Astrocyte (in vitro differentiated cells and primary cell): ENCODE measurements around the gene BCAS1. TPM values are rescaled to one million over a fixed set of nuclear protein-coding genes. Genes with fewer than 3 reads are reported as not detected.

ENCODE experiments used
- DNase-seq: peaks from one replicate; pipeline ENCODE4 v3.0.0-alpha.2; 2010; ENCODE audit warnings: low read depth
- FAIRE-seq: peaks from 2 replicates; lab custom pipeline; 2011; peaks lifted over from hg19 to GRCh38; lab: Jason Lieb, UNC
- H2AFZ ChIP-seq: 2 replicates; pipeline ENCODE4 v1.6.0; 2012; ENCODE audit warnings: low read depth, low read length, inconsistent platforms
- H3K27ac ChIP-seq: 2 replicates; pipeline ENCODE4 v1.5.1; 2011; ENCODE audit warnings: low read depth, low read length, inconsistent platforms
- H3K27me3 ChIP-seq: 2 replicates; pipeline ENCODE4 v1.6.0; 2011; ENCODE audit warnings: low read length, inconsistent platforms; ENCODE audit not compliant: insufficient read depth
- H3K36me3 ChIP-seq: 2 replicates; pipeline ENCODE4 v1.5.1; 2011; ENCODE audit warnings: low read length, inconsistent platforms; ENCODE audit not compliant: insufficient read depth
- H3K4me1 ChIP-seq: 2 replicates; pipeline ENCODE4 v1.5.1; 2011; ENCODE audit warnings: low read length, inconsistent platforms; ENCODE audit not compliant: insufficient read depth
- H3K4me2 ChIP-seq: 2 replicates; pipeline ENCODE4 v1.6.0; 2012; ENCODE audit warnings: low read length, inconsistent platforms
- H3K4me3 ChIP-seq: 2 replicates; pipeline ENCODE4 v1.5.1; 2011; ENCODE audit warnings: low read depth, mild to moderate bottlenecking, low read length, inconsistent platforms; ENCODE audit not compliant: insufficient read depth
- H3K79me2 ChIP-seq: 2 replicates; pipeline ENCODE4 v1.6.0; 2012; ENCODE audit warnings: mild to moderate bottlenecking, low read length, inconsistent platforms; ENCODE audit not compliant: insufficient read depth
- H3K9ac ChIP-seq: 2 replicates; pipeline ENCODE4 v1.6.0; 2012; ENCODE audit warnings: mild to moderate bottlenecking, low read length, inconsistent platforms
- H3K9me3 ChIP-seq: 2 replicates; pipeline ENCODE4 v1.5.1; 2012; ENCODE audit warnings: low read depth, mild to moderate bottlenecking, low read length, inconsistent platforms; ENCODE audit not compliant: insufficient read depth
- H4K20me1 ChIP-seq: 2 replicates; pipeline ENCODE4 v1.6.0; 2012; ENCODE audit warnings: low read length, inconsistent platforms; ENCODE audit not compliant: insufficient read depth
- H3K27ac Mint-ChIP-seq: one replicate; pipeline ENCODE4 v1.8.0; 2021; ENCODE audit warnings: mild to moderate bottlenecking, mixed read lengths; ENCODE audit not compliant: unreplicated experiment
- H3K27me3 Mint-ChIP-seq: one replicate; pipeline ENCODE4 v1.8.0; 2021; ENCODE audit warnings: low read depth, mixed read lengths; ENCODE audit not compliant: unreplicated experiment
- H3K36me3 Mint-ChIP-seq: one replicate; pipeline ENCODE4 v1.8.0; 2021; ENCODE audit warnings: low read depth, mixed read lengths; ENCODE audit not compliant: unreplicated experiment
- H3K4me1 Mint-ChIP-seq: one replicate; pipeline ENCODE4 v1.8.0; 2021; ENCODE audit warnings: low read depth, mixed read lengths; ENCODE audit not compliant: unreplicated experiment
- H3K4me3 Mint-ChIP-seq: one replicate; pipeline ENCODE4 v1.8.0; 2021; ENCODE audit warnings: mild to moderate bottlenecking, moderate library complexity, mixed read lengths; ENCODE audit not compliant: unreplicated experiment
- H3K9me3 Mint-ChIP-seq: one replicate; pipeline ENCODE4 v1.8.0; 2021; ENCODE audit warnings: mild to moderate bottlenecking, mixed read lengths; ENCODE audit not compliant: unreplicated experiment
- EZH2 ChIP-seq: IDR thresholded peaks from 2 replicates; pipeline ENCODE4 v1.6.1; 2012; ENCODE audit warnings: mild to moderate bottlenecking, low read length, inconsistent platforms; ENCODE audit not compliant: insufficient read depth
- total RNA-seq: library from RNA; stranded (reverse); gene quantifications from 2 replicates; pipeline ENCODE4 v1.2.1, GENCODE V29; 2021
- TF ChIP-seq, protein P1 (sequence below): IDR thresholded peaks from 2 replicates; pipeline ENCODE4 v1.5.1; 2011; ENCODE audit warnings: low read depth, mild to moderate bottlenecking, inconsistent platforms, low read length, moderate library complexity; ENCODE audit not compliant: insufficient read depth

Gene BCAS1
- total RNA-seq, 1 donor from 2014 or later: not detected

DNA sequence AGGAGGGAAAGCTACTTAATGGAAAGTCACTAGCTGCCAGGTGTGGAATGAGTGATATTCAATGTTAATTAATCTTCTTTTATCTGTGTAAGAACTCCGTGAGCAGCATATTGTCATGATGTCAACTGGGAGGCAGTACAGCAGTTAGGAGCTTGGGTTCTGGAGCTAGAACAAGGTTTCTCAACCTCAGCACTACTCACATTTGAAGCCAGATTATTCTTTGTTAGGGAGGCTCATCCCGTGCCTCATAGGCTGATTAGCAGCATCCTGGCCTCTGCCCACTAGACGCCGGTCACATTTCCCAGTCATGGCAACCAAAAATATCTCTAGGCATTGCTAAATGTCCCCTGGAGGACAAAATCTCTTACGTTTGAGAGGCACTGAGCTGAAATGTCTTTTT, 41.2 kb downstream of the BCAS1 start:
- Mint-ChIP-seq H3K4me1 (peaks cover 24% of the 10 kb centered on the region), H3K9me3 (peaks cover 10% of the 10 kb centered on the region), H3K27ac (no peak overlapping the region), H3K36me3 (no peaks in the 10 kb centered on the region), H3K4me3 (no peak overlapping the region), H3K27me3 (peaks cover 3% of the 10 kb centered on the region)
- FAIRE-seq: no peak
- Histone ChIP-seq H3K4me2 (no peak overlapping the region), H3K36me3 (no peaks in the 10 kb centered on the region), H2AFZ (no peak overlapping the region), H3K9ac (no peak overlapping the region), H3K79me2 (no peaks in the 10 kb centered on the region), H3K27me3 (no peaks in the 10 kb centered on the region), H3K4me3 (no peak overlapping the region), H3K9me3 (no peaks in the 10 kb centered on the region), H3K27ac (no peak overlapping the region), H3K4me1 (peaks cover 6% of the 10 kb centered on the region), H4K20me1 (no peaks in the 10 kb centered on the region)
- TF ChIP-seq, protein P1, sequence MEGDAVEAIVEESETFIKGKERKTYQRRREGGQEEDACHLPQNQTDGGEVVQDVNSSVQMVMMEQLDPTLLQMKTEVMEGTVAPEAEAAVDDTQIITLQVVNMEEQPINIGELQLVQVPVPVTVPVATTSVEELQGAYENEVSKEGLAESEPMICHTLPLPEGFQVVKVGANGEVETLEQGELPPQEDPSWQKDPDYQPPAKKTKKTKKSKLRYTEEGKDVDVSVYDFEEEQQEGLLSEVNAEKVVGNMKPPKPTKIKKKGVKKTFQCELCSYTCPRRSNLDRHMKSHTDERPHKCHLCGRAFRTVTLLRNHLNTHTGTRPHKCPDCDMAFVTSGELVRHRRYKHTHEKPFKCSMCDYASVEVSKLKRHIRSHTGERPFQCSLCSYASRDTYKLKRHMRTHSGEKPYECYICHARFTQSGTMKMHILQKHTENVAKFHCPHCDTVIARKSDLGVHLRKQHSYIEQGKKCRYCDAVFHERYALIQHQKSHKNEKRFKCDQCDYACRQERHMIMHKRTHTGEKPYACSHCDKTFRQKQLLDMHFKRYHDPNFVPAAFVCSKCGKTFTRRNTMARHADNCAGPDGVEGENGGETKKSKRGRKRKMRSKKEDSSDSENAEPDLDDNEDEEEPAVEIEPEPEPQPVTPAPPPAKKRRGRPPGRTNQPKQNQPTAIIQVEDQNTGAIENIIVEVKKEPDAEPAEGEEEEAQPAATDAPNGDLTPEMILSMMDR: no peak
- TF ChIP-seq EZH2: no peak
- no peak for DNase-seq

- no peak for DNase-seq
- Histone ChIP-seq H3K4me3 (no peak overlapping the region), H2AFZ (no peak overlapping the region), H3K27ac (no peak overlapping the region), H3K9me3 (no peaks in the 10 kb centered on the region), H3K27me3 (no peaks in the 10 kb centered on the region), H3K4me2 (no peak overlapping the region), H4K20me1 (no peaks in the 10 kb centered on the region), H3K36me3 (no peaks in the 10 kb centered on the region), H3K4me1 (peaks cover 6% of the 10 kb centered on the region), H3K79me2 (no peaks in the 10 kb centered on the region), H3K9ac (no peak overlapping the region)
- H3K4me1 Mint-ChIP-seq: peaks cover 24% of the 10 kb centered on the region
- peaks cover 3% of the 10 kb centered on the region for H3K27me3 Mint-ChIP-seq
- H3K36me3 Mint-ChIP-seq: no peaks in the 10 kb centered on the region
- TF ChIP-seq, protein P1: no peak
- TF ChIP-seq EZH2: no peak
- no peak overlapping the region for H3K4me3 Mint-ChIP-seq
- FAIRE-seq: no peak
- H3K9me3 Mint-ChIP-seq: peaks cover 10% of the 10 kb centered on the region
- H3K27ac Mint-ChIP-seq: no peak overlapping the region
These were observed 42.0 kb downstream of the BCAS1 start for GRCh38 chr20:54028276-54029011.

DNA sequence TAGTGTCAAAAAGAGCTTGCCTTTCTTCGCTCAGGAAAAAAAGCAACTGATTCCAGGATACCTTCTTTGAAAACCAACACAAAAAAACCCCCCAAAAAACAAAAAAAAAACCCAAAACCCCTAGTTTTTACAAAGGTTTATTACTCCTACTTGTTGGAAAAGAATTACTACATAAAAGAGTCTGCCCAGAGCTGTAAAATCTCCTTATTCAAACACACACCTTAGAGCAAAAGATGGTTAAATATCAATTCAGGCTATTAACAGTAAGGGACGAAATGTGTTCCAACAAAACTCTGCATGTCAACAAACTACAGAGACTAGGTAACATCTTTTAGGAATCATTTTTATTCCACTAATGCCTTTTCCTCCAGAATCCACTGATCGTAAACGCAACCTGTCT, 42.7 kb downstream of the BCAS1 start:
- peaks cover 4% of the 10 kb centered on the region for H3K9me3 Mint-ChIP-seq
- H3K9me3 ChIP-seq: no peaks in the 10 kb centered on the region
- peaks cover 24% of the 10 kb centered on the region for H3K4me1 Mint-ChIP-seq
- H3K9ac ChIP-seq: no peak overlapping the region
- TF ChIP-seq EZH2: no peak
- H3K79me2 ChIP-seq: no peaks in the 10 kb centered on the region
- no peak overlapping the region for H3K27ac ChIP-seq
- no peak overlapping the region for H3K4me2 ChIP-seq
- H3K36me3 ChIP-seq: no peaks in the 10 kb centered on the region
- H3K27me3 Mint-ChIP-seq: peaks cover 3% of the 10 kb centered on the region
- no peak overlapping the region for H2AFZ ChIP-seq
- H3K4me1 ChIP-seq: peaks cover 6% of the 10 kb centered on the region
- no peak overlapping the region for H3K4me3 Mint-ChIP-seq
- H3K27me3 ChIP-seq: no peaks in the 10 kb centered on the region
- no peaks in the 10 kb centered on the region for H3K36me3 Mint-ChIP-seq
- no peaks in the 10 kb centered on the region for H4K20me1 ChIP-seq
- DNase-seq: no peak
- no peak for FAIRE-seq
- no peak overlapping the region for H3K4me3 ChIP-seq
- no peak overlapping the region for H3K27ac Mint-ChIP-seq
